WI38 (cell line): ENCODE data around the gene TMX1.

Experiments used
- H3K4me3 ChIP-seq: 2 replicates; pipeline ENCODE4 v1.5.1; 2011; ENCODE audit warnings: low read depth, mild to moderate bottlenecking, control low read depth, low read length
- TF ChIP-seq, protein P1 (sequence below): IDR thresholded peaks from 2 replicates; pipeline ENCODE4 v1.5.1; 2012; ENCODE audit warnings: low read depth, mild to moderate bottlenecking, control low read depth, low read length

Gene TMX1, protein sequence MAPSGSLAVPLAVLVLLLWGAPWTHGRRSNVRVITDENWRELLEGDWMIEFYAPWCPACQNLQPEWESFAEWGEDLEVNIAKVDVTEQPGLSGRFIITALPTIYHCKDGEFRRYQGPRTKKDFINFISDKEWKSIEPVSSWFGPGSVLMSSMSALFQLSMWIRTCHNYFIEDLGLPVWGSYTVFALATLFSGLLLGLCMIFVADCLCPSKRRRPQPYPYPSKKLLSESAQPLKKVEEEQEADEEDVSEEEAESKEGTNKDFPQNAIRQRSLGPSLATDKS

DNA sequence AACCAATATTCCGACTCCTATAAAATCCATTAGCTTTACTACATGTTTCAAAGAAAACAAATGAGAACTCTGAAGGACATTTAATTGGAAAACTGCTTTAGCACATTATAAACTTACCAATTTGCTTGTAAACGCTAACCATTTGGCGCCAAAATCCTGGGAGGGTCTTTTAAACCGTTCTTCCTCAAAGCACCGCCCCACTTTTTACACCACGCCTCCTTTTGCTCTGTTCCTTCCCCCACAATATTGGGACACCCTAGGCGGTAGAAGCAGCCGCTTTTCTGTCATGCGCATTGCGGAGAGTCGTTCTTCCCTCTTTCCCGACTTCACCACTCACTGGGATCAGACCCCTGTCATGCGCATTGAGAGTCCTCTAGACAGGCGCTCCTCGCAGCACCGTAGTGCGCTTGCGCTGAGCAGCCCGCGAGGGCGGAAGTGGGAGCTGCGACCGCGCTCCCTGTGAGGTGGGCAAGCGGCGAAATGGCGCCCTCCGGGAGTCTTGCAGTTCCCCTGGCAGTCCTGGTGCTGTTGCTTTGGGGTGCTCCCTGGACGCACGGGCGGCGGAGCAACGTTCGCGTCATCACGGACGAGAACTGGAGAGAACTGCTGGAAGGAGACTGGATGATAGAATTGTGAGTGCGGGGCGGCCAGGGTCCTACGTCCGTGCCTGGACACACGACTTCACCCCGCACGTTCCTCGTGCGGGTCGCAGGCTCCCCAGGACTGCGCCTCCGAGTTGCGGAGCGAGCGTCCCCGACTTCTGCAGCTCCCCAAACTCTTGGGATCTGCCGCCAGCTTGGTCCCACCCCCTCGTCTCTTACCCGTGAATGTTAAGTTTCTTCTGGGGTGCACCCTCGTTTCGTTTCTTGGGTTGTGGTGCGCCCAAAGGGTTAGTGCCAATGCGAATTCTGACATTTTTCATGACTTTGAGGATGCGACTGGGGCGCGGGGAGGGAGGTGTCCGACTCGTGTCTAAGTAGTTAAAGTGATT is at the start of gene TMX1:
Gene TMX1, plus strand, starts transcription at position 435 of the 991 bp plus-strand sequence. Its CDS starts 46 bp downstream, at position 481.
- TF ChIP-seq, protein P1, sequence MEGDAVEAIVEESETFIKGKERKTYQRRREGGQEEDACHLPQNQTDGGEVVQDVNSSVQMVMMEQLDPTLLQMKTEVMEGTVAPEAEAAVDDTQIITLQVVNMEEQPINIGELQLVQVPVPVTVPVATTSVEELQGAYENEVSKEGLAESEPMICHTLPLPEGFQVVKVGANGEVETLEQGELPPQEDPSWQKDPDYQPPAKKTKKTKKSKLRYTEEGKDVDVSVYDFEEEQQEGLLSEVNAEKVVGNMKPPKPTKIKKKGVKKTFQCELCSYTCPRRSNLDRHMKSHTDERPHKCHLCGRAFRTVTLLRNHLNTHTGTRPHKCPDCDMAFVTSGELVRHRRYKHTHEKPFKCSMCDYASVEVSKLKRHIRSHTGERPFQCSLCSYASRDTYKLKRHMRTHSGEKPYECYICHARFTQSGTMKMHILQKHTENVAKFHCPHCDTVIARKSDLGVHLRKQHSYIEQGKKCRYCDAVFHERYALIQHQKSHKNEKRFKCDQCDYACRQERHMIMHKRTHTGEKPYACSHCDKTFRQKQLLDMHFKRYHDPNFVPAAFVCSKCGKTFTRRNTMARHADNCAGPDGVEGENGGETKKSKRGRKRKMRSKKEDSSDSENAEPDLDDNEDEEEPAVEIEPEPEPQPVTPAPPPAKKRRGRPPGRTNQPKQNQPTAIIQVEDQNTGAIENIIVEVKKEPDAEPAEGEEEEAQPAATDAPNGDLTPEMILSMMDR, result no peak
- H3K4me3 ChIP-seq, result peak within 1 kb of the TSS; percentile 92

DNA sequence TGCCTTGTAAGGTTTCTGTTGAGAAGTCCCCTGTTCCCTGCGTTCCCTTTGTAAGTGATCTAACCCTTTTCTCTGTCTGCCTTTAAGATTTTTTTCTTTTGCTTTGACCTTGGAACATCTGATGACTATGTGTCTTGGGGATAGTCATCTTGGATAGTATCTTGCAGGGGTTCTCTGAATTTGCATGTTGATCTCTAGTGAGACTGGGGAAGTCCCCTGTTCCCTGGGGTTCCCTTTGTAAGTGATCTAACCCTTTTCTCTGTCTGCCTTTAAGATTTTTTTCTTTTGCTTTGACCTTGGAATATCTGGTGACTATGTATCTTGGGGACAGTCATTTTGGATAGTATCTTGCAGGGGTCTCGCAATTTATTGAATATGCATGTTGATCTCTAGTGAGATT is 38.2 kb upstream of the TMX1 start:
- TF ChIP-seq, protein P1, result no peak

DNA sequence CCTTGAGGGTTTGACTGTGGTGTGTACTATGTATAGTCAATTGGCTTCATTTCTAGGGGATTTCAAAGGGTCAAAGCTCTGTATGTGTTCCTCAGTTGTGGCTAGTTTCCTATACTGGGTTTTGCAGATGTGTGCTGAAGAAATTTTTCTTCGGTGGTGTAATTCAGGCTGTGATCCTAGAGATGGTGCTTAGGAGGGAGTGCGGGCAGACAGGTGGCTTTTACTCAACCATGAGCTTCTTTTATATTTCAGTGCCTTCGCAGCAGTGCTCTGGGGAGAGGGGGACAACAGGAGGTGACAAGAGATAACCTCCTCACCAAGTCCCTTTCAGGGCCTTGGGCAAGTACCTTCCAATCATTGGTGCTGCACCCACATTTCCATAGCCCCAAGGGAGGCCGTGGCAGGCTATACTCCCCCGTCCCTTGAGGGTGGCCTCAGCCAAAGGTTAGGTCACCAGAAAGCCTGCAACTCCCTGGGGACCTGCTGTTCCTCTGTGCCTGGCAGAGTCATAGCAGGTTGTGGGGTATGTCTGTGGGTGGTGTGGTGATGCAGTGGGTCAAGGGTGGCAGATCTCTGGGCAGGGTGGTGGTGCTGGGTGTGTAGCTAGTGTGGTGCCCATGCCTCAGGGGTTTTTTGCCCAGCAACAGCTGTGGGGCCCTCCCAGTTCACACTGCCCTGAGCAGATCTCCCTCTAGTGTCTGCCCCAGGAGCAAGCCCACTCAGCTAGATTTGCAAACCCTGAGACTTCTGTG is 37.0 kb upstream of the TMX1 start:
- TF ChIP-seq, protein P1, result no peak
- H3K4me3 ChIP-seq, result no peak overlapping the region

More for the DNA sequence above, 38.2 kb upstream of the TMX1 start:
- H3K4me3 ChIP-seq, result no peak overlapping the region

DNA sequence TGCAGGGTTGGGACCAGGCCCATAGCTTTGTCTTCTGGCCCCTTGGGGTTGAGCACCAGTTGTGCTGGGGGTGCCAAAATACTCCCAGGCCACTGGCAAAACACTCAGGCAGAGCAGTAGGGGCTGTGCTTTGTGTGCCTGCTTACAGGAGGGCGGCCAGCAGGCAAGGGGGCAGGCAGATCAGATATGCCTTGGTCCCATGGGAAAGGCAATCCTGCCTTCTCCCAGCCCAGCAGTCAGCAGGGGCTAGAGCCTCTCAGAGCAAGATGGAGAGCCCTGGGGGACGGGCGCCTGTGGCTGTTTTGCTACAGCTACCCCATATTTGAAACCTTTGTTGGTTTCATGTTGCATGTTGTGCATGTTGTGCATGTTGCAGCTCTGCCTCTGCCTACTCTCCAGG is 36.2 kb upstream of the TMX1 start:
- H3K4me3 ChIP-seq, result no peak overlapping the region
- TF ChIP-seq, protein P1, result no peak

DNA sequence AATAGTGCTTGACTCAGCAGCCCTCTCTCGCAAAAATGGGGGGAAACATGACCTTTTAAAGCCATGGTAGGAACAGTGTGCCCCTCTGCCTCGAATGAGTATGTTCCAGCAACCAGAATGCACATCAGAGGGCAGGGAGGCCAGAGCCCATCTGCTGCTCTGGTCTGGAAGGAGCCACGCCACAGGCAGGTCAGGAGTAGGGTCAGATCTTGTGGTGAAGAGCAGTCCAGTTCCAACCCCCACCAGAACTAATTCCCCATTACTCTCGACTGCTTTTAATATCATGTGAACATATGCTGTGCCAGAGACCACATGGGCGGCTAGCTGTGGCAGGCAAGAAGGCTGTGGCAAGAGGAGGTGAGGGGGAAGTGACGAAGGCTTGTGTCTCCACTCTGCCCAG is 34.6 kb upstream of the TMX1 start:
- TF ChIP-seq, protein P1, result no peak
- H3K4me3 ChIP-seq, result no peak overlapping the region

DNA sequence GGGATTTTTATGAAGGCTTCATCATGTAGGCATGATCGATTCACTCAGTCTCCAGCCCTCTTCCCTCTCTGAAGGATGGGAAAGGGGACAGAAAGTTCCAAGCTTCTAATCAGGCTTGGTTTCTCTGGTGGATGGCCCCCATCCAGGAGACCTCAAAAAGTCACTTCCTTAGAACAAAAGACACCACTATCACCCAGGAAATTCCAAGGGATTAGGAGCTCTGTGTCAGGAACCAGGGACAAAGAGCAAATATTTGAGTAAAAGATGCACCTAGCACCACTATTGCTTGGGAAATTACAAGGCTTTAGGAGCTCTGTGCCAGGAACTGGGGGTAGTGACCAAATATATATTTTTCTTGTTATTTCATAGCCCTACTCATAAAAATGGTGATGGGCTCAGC is 33.6 kb upstream of the TMX1 start:
- TF ChIP-seq, protein P1, result no peak
- H3K4me3 ChIP-seq, result no peak overlapping the region
